GM12875 (cell line): Measurements from ENCODE around the gene TMEM204.

ENCODE experiments used
- H3K4me3 ChIP-seq: one replicate; pipeline ENCODE4 v1.5.1; 2011; ENCODE audit warnings: low read depth, low read length, control low read depth
- TF ChIP-seq, protein P1 (sequence below): IDR thresholded peaks from 2 replicates; pipeline ENCODE4 v1.5.1; 2011; ENCODE audit warnings: low read depth, mild to moderate bottlenecking, control low read depth, inconsistent platforms, low read length, moderate library complexity, borderline replicate concordance; ENCODE audit not compliant: insufficient read depth

Gene TMEM204

DNA sequence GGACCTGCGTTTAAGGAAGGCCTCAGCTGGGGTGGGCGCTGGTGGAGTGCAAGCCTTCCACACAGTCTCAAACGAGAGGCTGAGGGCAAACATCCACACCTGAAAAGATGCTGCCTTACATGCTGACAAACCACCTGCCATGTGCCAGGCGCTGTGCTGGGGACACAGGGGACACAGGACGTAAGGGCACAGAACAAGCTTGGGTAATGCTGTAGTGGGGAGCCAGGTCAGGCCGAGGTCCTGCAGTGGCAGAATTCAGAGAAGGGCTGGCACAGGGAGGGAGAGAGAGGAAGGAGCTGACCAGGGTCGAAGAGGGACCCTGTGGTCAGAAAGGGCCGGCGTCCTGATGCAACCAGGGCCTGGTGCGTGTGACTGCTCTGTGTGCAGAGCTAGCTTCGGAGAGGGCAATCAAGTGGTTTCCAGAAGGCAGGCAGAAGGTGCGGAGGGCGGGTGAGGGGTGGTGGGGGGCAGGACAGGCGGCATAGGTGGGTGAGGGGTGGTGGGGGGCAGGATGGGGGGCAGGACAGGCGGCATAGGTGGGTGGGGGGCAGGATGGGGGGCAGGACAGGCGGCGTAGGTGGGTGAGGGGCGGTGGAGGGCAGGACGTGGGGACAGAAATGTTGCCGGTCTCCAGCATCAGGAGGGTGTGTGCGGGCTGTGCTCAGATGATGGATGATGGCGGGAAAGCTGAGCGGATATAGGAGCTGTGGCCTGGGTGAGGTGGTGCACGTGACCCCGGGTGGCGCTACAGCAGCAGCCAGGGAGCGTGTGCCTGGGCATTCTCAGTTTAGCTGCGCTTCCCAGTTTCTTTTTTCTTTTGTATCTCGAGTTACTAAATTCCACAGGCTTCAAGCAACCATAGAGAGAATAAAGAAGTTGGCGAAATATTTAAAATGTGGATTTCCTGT lies 21.6 kb upstream of the TMEM204 start:
- H3K4me3 ChIP-seq, result no peak overlapping the region
- TF ChIP-seq, protein P1, sequence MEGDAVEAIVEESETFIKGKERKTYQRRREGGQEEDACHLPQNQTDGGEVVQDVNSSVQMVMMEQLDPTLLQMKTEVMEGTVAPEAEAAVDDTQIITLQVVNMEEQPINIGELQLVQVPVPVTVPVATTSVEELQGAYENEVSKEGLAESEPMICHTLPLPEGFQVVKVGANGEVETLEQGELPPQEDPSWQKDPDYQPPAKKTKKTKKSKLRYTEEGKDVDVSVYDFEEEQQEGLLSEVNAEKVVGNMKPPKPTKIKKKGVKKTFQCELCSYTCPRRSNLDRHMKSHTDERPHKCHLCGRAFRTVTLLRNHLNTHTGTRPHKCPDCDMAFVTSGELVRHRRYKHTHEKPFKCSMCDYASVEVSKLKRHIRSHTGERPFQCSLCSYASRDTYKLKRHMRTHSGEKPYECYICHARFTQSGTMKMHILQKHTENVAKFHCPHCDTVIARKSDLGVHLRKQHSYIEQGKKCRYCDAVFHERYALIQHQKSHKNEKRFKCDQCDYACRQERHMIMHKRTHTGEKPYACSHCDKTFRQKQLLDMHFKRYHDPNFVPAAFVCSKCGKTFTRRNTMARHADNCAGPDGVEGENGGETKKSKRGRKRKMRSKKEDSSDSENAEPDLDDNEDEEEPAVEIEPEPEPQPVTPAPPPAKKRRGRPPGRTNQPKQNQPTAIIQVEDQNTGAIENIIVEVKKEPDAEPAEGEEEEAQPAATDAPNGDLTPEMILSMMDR, result no peak

DNA sequence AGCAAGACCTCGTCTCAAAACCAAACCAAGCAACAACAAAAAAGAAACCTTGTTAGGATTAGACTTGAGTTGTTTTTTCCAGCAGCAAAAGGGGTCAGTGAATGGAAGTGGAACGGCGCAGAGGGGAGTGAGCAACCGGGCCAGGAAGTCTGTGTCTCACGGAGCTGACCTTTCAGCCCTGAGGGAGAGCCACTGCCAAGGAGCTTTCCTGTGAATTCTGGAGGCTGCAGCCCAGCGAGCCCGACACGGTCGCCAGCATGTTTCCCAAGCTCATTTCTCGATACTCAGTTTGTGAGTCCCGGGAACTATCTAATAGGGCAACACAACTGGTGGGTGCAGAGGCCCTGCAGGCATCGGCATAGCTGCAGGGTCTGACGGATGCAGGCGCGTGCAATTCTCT lies 20.7 kb upstream of the TMEM204 start:
- TF ChIP-seq, protein P1, result no peak
- no peak overlapping the region for H3K4me3 ChIP-seq

DNA sequence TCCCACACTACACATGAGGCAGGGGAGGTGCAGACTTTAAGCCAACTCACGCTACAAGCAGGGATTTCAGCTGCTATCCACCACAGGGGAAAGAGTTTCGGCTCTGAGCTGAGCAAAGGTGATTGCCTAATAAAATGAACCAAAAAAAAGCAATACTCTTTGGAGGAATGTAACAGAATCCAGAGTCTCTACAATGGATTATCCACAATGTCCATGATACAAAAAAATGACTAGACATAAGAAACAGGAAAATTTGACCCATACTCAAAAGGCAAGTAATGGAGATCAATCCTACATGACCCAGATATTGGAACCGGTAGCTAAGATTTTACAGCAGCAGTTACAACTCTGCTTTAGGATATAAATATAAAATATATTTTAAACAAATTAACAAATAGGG lies 19.0 kb upstream of the TMEM204 start:
- H3K4me3 ChIP-seq, result no peak overlapping the region
- TF ChIP-seq, protein P1, result no peak

DNA sequence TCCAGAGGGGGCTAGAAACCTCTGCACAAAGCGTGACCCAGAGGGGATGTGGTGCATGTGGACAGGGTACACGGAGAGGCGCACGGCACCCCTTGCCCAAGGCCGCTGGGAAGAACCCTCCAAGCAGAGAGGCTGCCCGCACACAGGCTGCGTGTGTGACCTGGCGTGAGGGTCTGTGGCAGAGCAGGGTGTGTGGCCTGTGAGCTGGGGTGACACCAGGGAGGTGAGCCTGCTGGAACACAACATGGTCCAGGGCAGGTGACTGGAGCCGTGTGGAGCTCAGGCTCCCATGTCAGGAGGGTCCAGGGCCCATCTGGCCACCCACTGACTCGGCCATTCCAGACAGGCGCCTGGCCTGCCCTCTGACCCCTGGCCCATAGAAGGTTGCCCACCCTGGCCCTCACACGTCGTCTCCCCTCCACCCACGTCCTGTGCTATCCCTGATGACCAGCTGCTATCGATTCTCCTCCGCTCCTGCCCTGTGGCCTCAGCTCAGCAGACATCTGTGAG lies 14.8 kb upstream of the TMEM204 start:
- H3K4me3 ChIP-seq, result no peak overlapping the region
- TF ChIP-seq, protein P1, result no peak

DNA sequence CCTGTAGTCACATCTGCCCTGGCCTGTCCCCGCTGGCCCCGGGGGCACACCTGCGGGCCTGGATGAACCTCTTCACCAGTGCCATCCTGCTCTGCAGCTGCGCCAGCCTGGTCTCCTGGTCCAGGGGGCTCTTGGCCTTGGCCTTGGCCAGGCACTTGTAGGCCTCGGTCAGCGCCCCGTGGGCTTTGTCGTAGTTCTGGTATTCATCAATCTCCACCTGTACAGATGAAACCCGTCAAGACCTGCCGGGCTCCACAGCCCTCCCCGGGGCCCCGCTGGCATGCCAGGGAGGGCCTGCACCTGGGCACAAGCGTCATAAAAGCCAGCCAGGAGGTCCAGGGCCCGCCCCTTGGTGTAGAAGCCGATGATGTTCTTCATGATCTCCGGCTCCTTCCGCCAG lies 13.6 kb upstream of the TMEM204 start:
- H3K4me3 ChIP-seq, result no peak overlapping the region
- TF ChIP-seq, protein P1, result no peak

DNA sequence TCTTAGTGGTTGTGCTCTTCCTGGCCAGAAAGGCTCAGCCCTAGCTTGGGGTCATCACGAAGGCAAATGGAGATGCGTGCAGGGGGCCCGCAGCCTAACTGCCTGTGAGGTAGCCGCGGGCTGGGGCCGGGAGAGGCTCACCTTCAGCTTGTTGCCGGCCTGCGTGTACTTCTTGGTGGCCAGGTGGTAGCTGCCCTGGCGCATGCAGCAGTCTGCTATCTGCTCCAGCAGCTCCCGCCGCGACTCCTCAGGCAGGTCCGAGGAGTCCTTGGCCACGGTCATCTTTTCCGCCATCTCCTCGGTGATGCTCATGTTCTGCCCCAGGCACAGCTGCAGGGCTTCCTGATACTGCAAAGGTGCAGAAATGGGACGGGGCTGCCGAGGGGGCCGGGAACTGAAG lies 13.0 kb upstream of the TMEM204 start:
- H3K4me3 ChIP-seq, result no peak overlapping the region
- TF ChIP-seq, protein P1, result no peak
